Left ventricle myocardium inferior (tissue), 1 donor: ENCODE data around the gene CIT. TPM values are rescaled to one million over a fixed set of nuclear protein-coding genes. Genes with fewer than 3 reads are reported as not detected.

Experiments used
- DNase-seq: peaks from one replicate; pipeline ENCODE4 v3.0.0-alpha.2; 2020
- H3K27ac ChIP-seq: fragments of 200-600 bp; replicated peaks from 2 replicates; pipeline ENCODE4 v1.8.0; 2021
- H3K27me3 ChIP-seq: fragments of 200-600 bp; 2 replicates; pipeline ENCODE4 v1.8.0; 2021; ENCODE audit warnings: low read depth
- H3K36me3 ChIP-seq: fragments of 200-600 bp; 2 replicates; pipeline ENCODE4 v1.8.0; 2021
- H3K4me1 ChIP-seq: fragments of 200-600 bp; 2 replicates; pipeline ENCODE4 v1.8.0; 2021
- H3K4me3 ChIP-seq: fragments of 200-600 bp; 2 replicates; pipeline ENCODE4 v1.8.0; 2021; ENCODE audit warnings: mild to moderate bottlenecking, moderate library complexity
- H3K9me3 ChIP-seq: fragments of 200-600 bp; replicated peaks from 2 replicates; pipeline ENCODE4 v1.8.0; 2021
- intact Hi-C: fragments of 100-400 bp; cut with micrococcal nuclease; formaldehyde crosslinking; loops from one replicate; pipeline ENCODE4 v1.11.0; 2022
- total RNA-seq: library from RNA; stranded (reverse); fragmentation: NEBNext Ultra II Directional; extraction: Animal tissue kit (Norgen Biotek cat#: 25700); gene quantifications from one replicate; pipeline ENCODE4 v1.2.1, GENCODE V29; 2021
- TF ChIP-seq, protein P1 (sequence below): fragments of 200-600 bp; IDR thresholded peaks from 2 replicates; pipeline ENCODE4 v1.8.0; 2021; ENCODE audit warnings: antibody characterized with exemption, mild to moderate bottlenecking, borderline replicate concordance
- donor health status: DM: no; HTN: yes; CAD: no; lungs with severe emphysema.

CIT gene
- total RNA-seq, 1 donor from 2014 or later, result 0.96 TPM

DNA sequence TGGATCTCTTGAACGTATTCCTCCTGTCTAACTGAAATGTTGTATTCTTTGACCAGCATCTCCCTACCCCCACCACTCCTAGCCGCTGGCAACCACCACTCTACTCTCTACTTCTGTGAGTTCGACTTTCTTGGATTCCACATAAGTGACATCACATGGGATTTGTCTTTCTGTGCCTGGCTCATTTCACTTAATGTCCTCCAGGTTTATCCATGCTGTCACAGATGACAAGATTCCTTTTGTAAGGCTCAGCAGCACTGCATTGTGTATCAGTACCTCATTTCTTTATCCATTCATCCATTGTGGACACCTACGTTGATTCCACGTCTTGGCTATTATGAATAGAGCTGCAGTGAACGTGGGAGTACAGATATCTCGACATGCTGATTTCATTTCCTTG lies 198.7 kb downstream of the CIT start:
- DNase-seq, result no peak
- intact Hi-C loops, result no loop called here
- Histone ChIP-seq H3K27me3 (no peaks in the 10 kb centered on the region), H3K27ac (no peak overlapping the region), H3K9me3 (no peaks in the 10 kb centered on the region), H3K36me3 (peaks cover 87% of the 10 kb centered on the region), H3K4me1 (peaks cover 50% of the 10 kb centered on the region), H3K4me3 (no peak overlapping the region)
- TF ChIP-seq, protein P1, sequence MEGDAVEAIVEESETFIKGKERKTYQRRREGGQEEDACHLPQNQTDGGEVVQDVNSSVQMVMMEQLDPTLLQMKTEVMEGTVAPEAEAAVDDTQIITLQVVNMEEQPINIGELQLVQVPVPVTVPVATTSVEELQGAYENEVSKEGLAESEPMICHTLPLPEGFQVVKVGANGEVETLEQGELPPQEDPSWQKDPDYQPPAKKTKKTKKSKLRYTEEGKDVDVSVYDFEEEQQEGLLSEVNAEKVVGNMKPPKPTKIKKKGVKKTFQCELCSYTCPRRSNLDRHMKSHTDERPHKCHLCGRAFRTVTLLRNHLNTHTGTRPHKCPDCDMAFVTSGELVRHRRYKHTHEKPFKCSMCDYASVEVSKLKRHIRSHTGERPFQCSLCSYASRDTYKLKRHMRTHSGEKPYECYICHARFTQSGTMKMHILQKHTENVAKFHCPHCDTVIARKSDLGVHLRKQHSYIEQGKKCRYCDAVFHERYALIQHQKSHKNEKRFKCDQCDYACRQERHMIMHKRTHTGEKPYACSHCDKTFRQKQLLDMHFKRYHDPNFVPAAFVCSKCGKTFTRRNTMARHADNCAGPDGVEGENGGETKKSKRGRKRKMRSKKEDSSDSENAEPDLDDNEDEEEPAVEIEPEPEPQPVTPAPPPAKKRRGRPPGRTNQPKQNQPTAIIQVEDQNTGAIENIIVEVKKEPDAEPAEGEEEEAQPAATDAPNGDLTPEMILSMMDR, result no peak

- Histone ChIP-seq H3K9me3 (no peaks in the 10 kb centered on the region), H3K27me3 (no peaks in the 10 kb centered on the region), H3K4me1 (peaks cover 51% of the 10 kb centered on the region), H3K27ac (no peak overlapping the region), H3K4me3 (no peak overlapping the region), H3K36me3 (peaks cover 97% of the 10 kb centered on the region)
- intact Hi-C loops, result no loop called here
- no peak for DNase-seq
- TF ChIP-seq, protein P1, result no peak
Measured at GRCh38 chr12:119676573-119676972, 200.5 kb downstream of the CIT start.

DNA sequence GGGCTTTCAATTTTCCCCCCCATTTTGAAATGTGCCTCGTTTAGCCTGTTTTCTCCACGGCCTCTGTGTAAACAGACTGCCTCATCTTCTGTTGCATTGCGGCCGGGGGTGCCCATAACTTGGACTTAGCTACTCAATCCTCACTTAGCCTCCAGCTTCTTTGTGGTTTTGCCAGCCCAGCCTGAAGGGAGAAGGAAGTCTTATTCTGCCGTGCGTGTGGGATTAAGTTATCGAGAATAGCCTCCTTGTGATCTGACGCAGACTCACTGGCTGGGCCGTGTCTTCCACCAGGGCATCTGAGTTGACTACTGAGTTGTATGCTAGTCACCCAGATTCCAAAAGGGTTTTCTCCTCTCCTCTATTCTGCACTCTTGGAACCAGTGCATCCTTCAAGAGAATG lies 201.1 kb downstream of the CIT start:
- Histone ChIP-seq H3K27me3 (no peaks in the 10 kb centered on the region), H3K9me3 (no peaks in the 10 kb centered on the region), H3K27ac (no peak overlapping the region), H3K4me3 (no peak overlapping the region), H3K4me1 (peaks cover 56% of the 10 kb centered on the region), H3K36me3 (peaks cover 97% of the 10 kb centered on the region)
- TF ChIP-seq, protein P1, result no peak
- DNase-seq, result no peak
- intact Hi-C loops, result no loop called here

- DNase-seq, result no peak
- Histone ChIP-seq H3K4me3 (no peak overlapping the region), H3K4me1 (peaks cover 67% of the 10 kb centered on the region), H3K27me3 (no peaks in the 10 kb centered on the region), H3K27ac (peak overlapping the region; percentile 83), H3K9me3 (no peaks in the 10 kb centered on the region), H3K36me3 (peaks cover 87% of the 10 kb centered on the region)
- intact Hi-C loops, result no loop called here
- TF ChIP-seq, protein P1, result no peak
Measured at GRCh38 chr12:119674560-119674959, 202.6 kb downstream of the CIT start.

DNA sequence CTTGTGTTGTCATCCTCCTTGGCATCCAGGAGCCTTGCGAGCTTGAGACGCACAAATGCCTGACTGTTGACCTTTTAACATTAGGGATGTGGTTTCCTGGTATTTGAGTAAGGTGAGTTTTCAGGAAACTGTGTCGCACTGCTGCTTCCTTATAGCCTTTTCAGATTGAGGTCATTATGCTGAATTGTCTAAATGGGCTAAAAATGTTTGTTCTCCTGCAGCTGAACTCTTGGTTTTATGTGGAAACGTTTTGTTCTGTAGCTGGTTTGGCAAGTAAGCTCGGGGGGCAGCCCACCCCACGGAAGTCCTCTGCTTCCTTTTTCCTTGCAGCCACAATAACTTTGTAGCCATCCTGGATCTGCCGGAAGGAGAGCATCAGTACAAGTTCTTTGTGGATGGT lies 203.5 kb downstream of the CIT start:
- Histone ChIP-seq H3K4me3 (no peak overlapping the region), H3K9me3 (no peaks in the 10 kb centered on the region), H3K4me1 (peaks cover 67% of the 10 kb centered on the region), H3K27me3 (no peaks in the 10 kb centered on the region), H3K36me3 (peaks cover 78% of the 10 kb centered on the region), H3K27ac (peak overlapping the region; percentile 83)
- intact Hi-C loops, result no loop called here
- TF ChIP-seq, protein P1, result no peak
- DNase-seq, result peak; percentile 38

DNA sequence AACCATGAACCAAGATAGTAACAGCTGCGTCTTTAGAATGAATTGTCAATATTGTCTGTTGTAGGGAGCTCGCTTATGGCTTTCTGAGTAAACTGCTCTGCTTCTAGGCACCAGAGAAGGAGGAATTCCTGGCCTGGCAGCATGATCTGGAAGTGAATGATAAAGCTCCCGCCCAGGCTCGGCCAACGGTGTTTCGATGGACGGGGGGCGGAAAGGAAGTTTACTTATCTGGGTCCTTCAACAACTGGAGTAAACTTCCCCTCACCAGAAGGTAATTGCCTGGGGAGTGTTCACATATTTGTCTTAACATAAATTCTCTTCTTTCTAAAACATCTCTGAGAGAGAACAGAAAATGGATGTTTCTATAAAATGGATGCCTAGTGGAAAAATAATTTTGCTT lies 204.9 kb downstream of the CIT start:
- Histone ChIP-seq H3K36me3 (peaks cover 64% of the 10 kb centered on the region), H3K27me3 (no peaks in the 10 kb centered on the region), H3K4me3 (no peak overlapping the region), H3K27ac (peak overlapping the region; percentile 83), H3K9me3 (no peaks in the 10 kb centered on the region), H3K4me1 (peaks cover 70% of the 10 kb centered on the region)
- intact Hi-C loops, result no loop called here
- no peak for DNase-seq
- TF ChIP-seq, protein P1, result no peak
